GM23338 (cell line): ENCODE results near the gene FGFR3. TPM values are rescaled to one million over a fixed set of nuclear protein-coding genes. Genes with fewer than 3 reads are reported as not detected.

Source experiments
- polyA plus RNA-seq: library from polyadenylated mRNA; unstranded; fragments of >200 nt; fragmentation: Nextera tagmentation; extraction: Ambion mirVana; gene quantifications from 2 replicates; pipeline ENCODE4 v1.2.1, GENCODE V29; 2016
- total RNA-seq: library from RNA; depleted of rRNA; stranded (reverse); fragments of >200 nt; shearing (Covaris generic); gene quantifications from 2 replicates; pipeline ENCODE4 v1.2.3, GENCODE V29; 2014; rRNA removed

FGFR3 gene
- total and polyA plus RNA-seq, 2 experiments from 2014 or later = 3.6 to 17.4 TPM

Other genes starting within 250 kb of the FGFR3 start
- 1.6 and 3.1 TPM in 2 replicates for gene FAM53A, start 109.0 kb upstream of the FGFR3 start, total RNA-seq
- gene FAM53A, start 109.0 kb upstream of the FGFR3 start, polyA plus RNA-seq = 1.1 and 1.4 TPM in 2 replicates
- 54.4 and 68.3 TPM in 2 replicates for gene SLBP, start 81.0 kb upstream of the FGFR3 start, total RNA-seq
- 58.6 and 62.5 TPM in 2 replicates for gene SLBP, start 81.0 kb upstream of the FGFR3 start, polyA plus RNA-seq
- gene TMEM129, start 72.0 kb upstream of the FGFR3 start, total RNA-seq = 45.1 and 64.4 TPM in 2 replicates
- 16.2 and 16.4 TPM in 2 replicates for gene TMEM129, start 72.0 kb upstream of the FGFR3 start, polyA plus RNA-seq
- gene TACC3, start 71.8 kb upstream of the FGFR3 start, total RNA-seq = 120 and 136 TPM in 2 replicates
- 120 and 129 TPM in 2 replicates for gene TACC3, start 71.8 kb upstream of the FGFR3 start, polyA plus RNA-seq
- 64.9 and 68.9 TPM in 2 replicates for gene LETM1, start 62.9 kb downstream of the FGFR3 start, total RNA-seq
- gene LETM1, start 62.9 kb downstream of the FGFR3 start, polyA plus RNA-seq = 23.3 and 24.5 TPM in 2 replicates
- gene NSD2, start 78.1 kb downstream of the FGFR3 start, total RNA-seq = 69.6 and 84.4 TPM in 2 replicates
- 33.5 and 35.7 TPM in 2 replicates for gene NSD2, start 78.1 kb downstream of the FGFR3 start, polyA plus RNA-seq
- 60.8 and 62.8 TPM in 2 replicates for gene NELFA, start 215.7 kb downstream of the FGFR3 start, total RNA-seq
- gene NELFA, start 215.7 kb downstream of the FGFR3 start, polyA plus RNA-seq = 62.2 and 63.3 TPM in 2 replicates